A673 (cell line): ENCODE data around the gene BABAM2. TPM values are rescaled to one million over a fixed set of nuclear protein-coding genes. Genes with fewer than 3 reads are reported as not detected.

Experiments
- BruUV-seq: library from RNA; stranded (reverse); fragments of 400-500 nt; replicated peaks from 2 replicates; lab custom pipeline; 2021; lab: Mats Ljungman, UMichigan
- CTCF ChIA-PET: fragments of 300-600 bp; sonication (Branson Sonifier 250); formaldehyde crosslinking; loops from one replicate; lab custom pipeline; 2022; ENCODE audit warnings: antibody characterized with exemption; lab: Charles Lee
- POLR2A ChIA-PET: fragments of 300-600 bp; sonication (Branson Sonifier 250); formaldehyde crosslinking; loops from one replicate; lab custom pipeline; 2022; ENCODE audit warnings: antibody characterized with exemption; ENCODE audit not compliant: low non-redundant PET; lab: Charles Lee
- DNase-seq: peaks from one replicate; pipeline ENCODE4 v3.0.0-alpha.2; 2015; ENCODE audit warnings: low spot score
- H3K27ac ChIP-seq: fragments of 200-600 bp; sonication (generic); 2 replicates; pipeline ENCODE4 v1.5.1; 2016; ENCODE audit warnings: mixed run types, low read depth, mild to moderate bottlenecking, mixed read lengths, antibody characterized with exemption, low read length; ENCODE audit not compliant: poor library complexity, severe bottlenecking
- H3K27me3 ChIP-seq: fragments of 200-600 bp; sonication (generic); replicated peaks from 2 replicates; pipeline ENCODE4 v1.6.1; 2017; ENCODE audit warnings: mixed run types, low read depth, mild to moderate bottlenecking, mixed read lengths, antibody characterized with exemption, low read length; ENCODE audit not compliant: insufficient read depth, poor library complexity
- H3K36me3 ChIP-seq: fragments of 200-600 bp; sonication (generic); 2 replicates; pipeline ENCODE4 v1.6.1; 2016; ENCODE audit warnings: mixed run types, mild to moderate bottlenecking, mixed read lengths, antibody characterized with exemption, low read length; ENCODE audit not compliant: insufficient read depth, poor library complexity, severe bottlenecking
- H3K4me1 ChIP-seq: fragments of 200-600 bp; sonication (generic); 2 replicates; pipeline ENCODE4 v1.6.1; 2017; ENCODE audit warnings: mixed run types, mild to moderate bottlenecking, mixed read lengths, antibody characterized with exemption, low read length; ENCODE audit not compliant: insufficient read depth, poor library complexity, severe bottlenecking
- H3K4me3 ChIP-seq: fragments of 200-600 bp; sonication (generic); 2 replicates; pipeline ENCODE4 v1.5.1; 2016; ENCODE audit warnings: low read depth, mixed run types, mild to moderate bottlenecking, mixed read lengths, low read length; ENCODE audit not compliant: poor library complexity, severe bottlenecking
- H3K9me3 ChIP-seq: fragments of 200-600 bp; sonication (generic); 2 replicates; pipeline ENCODE4 v1.6.1; 2016; ENCODE audit warnings: mixed run types, low read depth, mild to moderate bottlenecking, mixed read lengths, antibody characterized with exemption, low read length; ENCODE audit not compliant: poor library complexity, severe bottlenecking
- EZH2 ChIP-seq: fragments of 200-600 bp; sonication (generic); IDR thresholded peaks from 2 replicates; pipeline ENCODE4 v1.6.1; 2017; ENCODE audit warnings: borderline replicate concordance, low read depth, mild to moderate bottlenecking, mixed read lengths, antibody characterized with exemption, low read length; ENCODE audit not compliant: poor library complexity, severe bottlenecking
- intact Hi-C: fragments of 100-400 bp; cut with micrococcal nuclease; formaldehyde crosslinking; loops from one replicate; pipeline ENCODE4 v1.10.0; 2022; ENCODE audit not compliant: unreplicated experiment
- total RNA-seq: library from RNA; stranded (reverse); gene quantifications from 2 replicates; pipeline ENCODE4 v1.2.3, GENCODE V29; 2021
- TF ChIP-seq, protein P1 (sequence below): fragments of 300-800, 200-600 bp; sonication (generic); conservative IDR thresholded peaks from 2 replicates; pipeline ENCODE4 v1.5.1; 2017; ENCODE audit warnings: low read depth, mild to moderate bottlenecking, antibody characterized with exemption, low read length, moderate library complexity, mixed read lengths

BABAM2 gene
- total RNA-seq, 1 experiment from 2014 or later, result 21.8 TPM

DNA sequence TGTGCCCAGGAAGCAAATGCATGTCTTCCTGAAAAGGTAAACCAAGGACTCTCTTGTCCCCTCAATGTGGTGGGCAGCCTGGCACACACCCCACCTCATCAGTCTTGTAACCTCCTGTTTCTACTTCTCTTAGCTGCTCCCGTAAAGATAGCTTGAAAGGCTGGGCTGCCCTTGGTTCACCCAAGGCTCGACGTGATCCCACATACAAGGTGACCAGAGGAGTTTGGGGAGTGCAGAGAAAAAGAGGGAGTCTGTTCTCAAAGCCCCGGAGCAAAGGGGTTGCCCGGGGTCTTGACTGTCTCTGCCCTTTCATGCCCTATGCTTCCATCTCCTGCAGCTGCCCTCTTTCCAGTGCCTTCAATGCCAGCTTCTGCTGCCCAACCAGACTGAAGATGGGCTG is 483.8 kb downstream of the BABAM2 start:
- no peak for TF ChIP-seq EZH2
- TF ChIP-seq, protein P1, sequence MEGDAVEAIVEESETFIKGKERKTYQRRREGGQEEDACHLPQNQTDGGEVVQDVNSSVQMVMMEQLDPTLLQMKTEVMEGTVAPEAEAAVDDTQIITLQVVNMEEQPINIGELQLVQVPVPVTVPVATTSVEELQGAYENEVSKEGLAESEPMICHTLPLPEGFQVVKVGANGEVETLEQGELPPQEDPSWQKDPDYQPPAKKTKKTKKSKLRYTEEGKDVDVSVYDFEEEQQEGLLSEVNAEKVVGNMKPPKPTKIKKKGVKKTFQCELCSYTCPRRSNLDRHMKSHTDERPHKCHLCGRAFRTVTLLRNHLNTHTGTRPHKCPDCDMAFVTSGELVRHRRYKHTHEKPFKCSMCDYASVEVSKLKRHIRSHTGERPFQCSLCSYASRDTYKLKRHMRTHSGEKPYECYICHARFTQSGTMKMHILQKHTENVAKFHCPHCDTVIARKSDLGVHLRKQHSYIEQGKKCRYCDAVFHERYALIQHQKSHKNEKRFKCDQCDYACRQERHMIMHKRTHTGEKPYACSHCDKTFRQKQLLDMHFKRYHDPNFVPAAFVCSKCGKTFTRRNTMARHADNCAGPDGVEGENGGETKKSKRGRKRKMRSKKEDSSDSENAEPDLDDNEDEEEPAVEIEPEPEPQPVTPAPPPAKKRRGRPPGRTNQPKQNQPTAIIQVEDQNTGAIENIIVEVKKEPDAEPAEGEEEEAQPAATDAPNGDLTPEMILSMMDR, result no peak
- Histone ChIP-seq H3K4me1 (no peaks in the 10 kb centered on the region), H3K36me3 (no peaks in the 10 kb centered on the region), H3K27ac (no peak overlapping the region), H3K4me3 (no peak overlapping the region), H3K9me3 (no peaks in the 10 kb centered on the region), H3K27me3 (no peaks in the 10 kb centered on the region)
- POLR2A ChIA-PET, result no interaction called here
- no peak for DNase-seq
- no TSS peak for BruUV-seq
- intact Hi-C loops, result no loop called here
- CTCF ChIA-PET, result no interaction called here

DNA sequence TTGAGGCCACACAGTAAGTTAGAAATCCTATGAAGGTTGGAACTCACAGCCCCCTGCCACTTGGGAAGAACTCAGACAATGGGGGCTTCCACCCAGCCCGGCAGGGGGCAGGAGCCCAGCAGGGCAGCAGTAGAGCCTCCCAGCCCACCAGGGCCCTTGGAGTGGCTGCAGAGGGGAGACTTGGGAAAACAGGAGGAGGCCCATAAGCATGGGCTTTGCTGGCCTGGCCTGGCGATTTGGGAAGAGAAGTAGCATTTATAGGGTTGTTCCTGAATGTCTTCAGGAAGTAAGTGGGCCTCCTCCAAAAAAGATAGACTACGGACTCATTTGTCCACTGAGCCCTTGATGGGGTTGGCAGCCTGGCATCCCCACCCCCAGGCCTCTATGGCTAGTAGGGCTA is 484.7 kb downstream of the BABAM2 start:
- Histone ChIP-seq H3K4me1 (no peaks in the 10 kb centered on the region), H3K4me3 (no peak overlapping the region), H3K36me3 (no peaks in the 10 kb centered on the region), H3K9me3 (no peaks in the 10 kb centered on the region), H3K27me3 (no peaks in the 10 kb centered on the region), H3K27ac (no peak overlapping the region)
- ChIA-PET POLR2A (no interaction called here), CTCF (no interaction called here)
- intact Hi-C loops, result no loop called here
- BruUV-seq, result no TSS peak
- no peak for DNase-seq
- no peak for TF ChIP-seq EZH2
- TF ChIP-seq, protein P1, result no peak

DNA sequence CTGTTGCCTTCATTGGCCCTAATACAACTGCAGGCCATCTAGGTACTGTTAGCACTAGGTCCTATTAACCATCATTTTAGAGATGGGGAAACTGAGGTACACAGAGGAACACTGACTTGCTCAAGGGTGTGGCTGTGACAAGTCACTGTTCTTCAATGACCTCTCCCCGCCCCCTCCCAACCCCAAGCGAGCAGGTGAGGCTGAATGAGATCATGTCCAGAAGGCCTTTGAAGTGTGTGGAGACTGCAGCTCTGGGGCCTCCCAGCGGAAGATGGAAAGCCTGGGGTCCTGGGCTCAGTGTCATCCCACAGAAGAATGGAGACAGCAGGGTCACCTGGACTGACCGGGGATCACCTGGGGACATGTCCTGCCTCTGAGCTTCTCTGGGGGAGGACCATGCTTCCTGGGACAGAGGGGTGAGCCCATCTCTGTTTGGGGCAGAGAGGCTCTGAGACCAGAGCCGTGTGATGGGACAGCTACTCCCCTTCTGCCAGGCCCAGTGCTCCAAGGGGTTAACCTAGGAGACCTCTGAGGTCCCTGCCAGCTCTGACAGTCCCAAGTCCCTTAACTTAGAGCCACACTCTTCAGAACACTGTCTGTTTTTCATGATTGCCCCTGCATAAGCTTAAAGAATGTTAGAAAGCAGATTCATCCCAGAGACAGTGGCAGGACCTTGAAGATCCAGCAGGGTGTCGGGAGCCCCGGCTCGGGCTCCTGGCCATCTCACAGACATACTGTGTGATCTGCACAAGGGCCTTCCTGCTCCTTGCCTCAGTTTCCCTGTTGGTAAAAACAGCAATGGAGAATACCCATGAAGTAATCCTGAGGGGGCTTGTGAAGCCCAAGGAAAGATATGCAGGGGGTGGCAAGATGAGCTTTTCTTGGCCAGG is 485.5 kb downstream of the BABAM2 start:
- Histone ChIP-seq H3K9me3 (no peaks in the 10 kb centered on the region), H3K27ac (no peak overlapping the region), H3K36me3 (no peaks in the 10 kb centered on the region), H3K4me1 (no peaks in the 10 kb centered on the region), H3K4me3 (no peak overlapping the region), H3K27me3 (no peaks in the 10 kb centered on the region)
- ChIA-PET POLR2A (no interaction called here), CTCF (no interaction called here)
- BruUV-seq, result no TSS peak
- intact Hi-C loops, result no loop called here
- no peak for DNase-seq
- TF ChIP-seq, protein P1, result no peak
- TF ChIP-seq EZH2, result no peak
